HuH-7 (cell line): Measurements from ENCODE around the gene WDR70.
"Not testable (repeated sequence)": the region's sequence is repeated elsewhere in the genome, so short reads cannot be mapped to it uniquely, and the experiment has no call there.

Experiments
- DNase-seq: peaks from one replicate; pipeline ENCODE4 v3.0.0; 2011; ENCODE audit warnings: low spot score

Gene WDR70

DNA sequence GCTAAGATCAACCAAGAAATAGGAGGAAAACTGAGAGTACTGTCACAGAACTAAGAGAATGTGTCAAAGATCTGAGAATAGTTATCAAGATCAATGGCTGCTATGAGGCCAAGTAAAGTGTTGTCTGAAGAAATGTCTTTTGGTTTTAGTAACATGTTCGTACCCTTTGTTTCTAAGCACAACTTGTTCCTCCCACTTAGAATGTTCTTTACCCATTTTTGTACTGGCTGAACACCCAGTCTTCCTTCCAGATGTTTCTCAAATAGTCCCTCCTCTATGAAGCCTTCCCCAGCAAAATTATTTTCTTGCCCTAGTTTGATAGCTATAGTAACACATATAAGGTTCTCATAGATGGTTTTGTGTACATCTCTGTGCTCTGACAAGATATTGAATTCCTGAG lies 191.5 kb downstream of the WDR70 start:
- DNase-seq, result no peak

DNA sequence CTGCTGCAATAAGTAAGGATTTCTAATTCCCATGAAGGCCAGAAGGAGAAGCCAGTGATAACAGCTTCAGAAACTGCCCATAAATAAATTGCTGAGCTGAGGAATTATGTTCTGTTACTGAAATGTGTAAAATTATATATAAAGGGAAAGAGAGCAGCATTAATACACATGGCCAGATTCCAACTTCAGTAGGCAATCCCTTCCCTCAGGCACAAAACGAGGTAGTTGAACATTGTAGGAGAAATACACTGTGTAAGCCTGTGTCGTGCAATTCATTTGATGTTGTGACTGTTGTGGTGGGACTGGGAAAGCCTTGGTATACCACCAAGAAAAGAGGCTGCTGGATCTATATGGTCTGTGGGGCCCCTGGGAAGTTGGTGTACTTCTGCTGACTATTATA lies 192.9 kb downstream of the WDR70 start:
- DNase-seq, result no peak

DNA sequence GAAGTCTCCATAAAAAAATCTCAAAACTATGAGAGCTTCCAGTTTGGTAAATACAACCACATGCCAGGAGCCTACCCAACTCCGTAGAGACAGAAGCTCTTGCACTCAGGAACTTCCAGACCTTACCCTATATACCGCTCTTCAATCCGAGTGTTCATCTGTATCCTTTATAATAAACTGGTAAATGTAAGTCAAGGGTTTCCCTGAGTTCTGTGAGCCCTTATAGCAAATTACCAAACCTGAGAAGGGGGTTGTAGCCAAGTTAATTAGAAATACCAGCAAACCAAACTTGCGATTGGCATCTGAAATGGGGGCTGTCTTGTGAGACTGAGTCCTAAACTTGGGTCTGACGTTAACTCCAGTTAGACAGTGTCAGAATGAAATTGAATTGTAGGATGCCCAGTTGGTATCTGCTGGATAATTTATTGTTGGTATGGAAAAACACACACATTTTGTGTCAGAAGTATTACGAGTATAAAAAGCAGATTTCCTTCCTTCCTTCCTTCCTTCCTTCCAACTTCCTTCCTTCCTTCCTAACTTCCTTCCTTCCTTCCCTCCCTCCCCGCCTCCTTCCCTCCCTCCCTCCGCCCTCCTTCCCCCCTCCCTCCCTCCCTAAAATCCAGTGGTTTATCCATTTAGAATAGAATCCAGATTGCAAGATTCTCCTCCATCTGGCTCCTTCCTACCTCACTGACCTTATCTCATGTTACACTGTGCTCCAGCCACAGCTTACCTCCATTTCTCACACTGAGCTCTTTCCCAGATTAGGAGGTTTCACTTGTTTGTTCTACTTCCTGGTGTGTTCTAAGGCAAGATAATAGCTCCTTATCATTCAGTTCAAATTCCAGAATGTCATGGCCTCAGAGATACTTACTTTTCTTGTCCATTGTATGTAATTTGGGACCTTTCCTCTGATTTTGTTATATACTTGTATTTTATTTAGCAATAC lies 196.7 kb downstream of the WDR70 start:
- DNase-seq, result peak; percentile 79

DNA sequence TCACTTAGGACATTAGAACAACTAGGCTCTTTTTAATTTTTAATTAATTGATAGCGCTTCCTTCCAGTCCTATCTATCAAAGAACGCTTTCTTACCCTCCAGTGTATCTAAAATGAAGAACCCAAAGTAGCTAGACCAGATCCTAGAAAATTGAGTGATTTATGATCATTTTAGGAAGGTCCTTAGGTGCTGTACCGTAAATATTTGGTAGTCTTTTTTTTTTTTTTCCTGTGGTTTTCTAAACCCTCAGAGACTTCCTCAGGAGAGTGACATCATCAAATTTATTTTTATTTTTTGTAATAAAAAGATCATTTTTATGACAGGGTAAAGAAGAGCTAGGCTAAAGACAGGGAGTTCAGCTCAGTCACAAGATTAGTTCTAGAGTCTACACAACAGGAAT lies 197.4 kb downstream of the WDR70 start:
- no peak for DNase-seq

DNA sequence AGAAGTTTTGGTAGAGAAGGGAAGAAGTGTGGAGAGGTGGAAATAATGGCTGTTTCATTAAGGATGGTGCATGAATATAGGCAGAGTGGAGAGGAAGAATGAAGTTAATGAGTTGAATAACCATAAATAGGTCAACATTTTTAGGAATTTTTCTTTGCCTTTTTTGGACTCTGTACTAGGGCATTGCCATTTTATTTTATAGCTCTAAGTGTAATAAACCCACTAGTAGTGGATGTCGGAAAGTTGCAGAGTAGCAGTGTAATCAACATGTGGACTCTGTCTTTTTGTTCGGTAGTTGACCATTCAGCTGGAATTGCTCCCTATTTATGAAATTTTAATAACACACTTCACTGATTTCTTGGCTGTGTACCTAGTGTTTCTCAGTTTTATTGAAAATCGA lies 199.1 kb downstream of the WDR70 start:
- no peak for DNase-seq

DNA sequence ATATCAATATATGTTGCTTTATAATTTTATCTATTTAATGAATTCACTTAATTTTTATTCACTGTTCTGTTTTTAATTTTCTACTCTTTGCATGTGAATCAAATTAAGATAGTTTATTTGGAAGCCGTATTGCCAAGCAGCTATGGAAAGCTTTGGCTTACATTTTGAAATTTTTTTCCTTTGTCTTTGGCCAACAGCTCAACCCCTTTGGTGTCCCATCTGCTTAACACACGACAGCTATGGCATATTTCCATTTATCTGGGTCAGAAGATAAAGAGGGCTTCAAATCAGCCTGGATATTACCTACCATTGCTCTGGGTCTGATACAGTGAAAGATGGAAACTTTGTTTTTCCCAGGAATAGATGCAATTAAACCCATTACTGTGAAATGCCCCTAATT lies 201.0 kb downstream of the WDR70 start:
- DNase-seq, result no peak

DNA sequence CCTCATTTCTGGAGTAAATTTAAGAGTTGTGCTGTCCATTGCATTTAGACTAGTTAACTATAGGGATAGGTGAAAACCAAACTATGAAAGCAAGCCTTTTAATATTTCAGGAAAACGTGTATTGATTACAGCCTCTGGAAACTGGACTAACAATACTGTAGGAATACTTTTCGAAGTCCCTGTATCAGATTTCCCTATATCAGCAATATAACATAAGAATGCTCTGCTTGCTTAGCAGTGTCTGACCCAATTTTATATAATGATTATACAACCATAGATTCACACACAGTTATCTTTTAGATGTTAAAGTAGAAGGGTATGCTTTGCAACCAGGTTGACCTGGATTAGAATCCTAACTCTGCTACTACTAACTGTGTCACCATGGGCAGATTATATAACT lies 203.1 kb downstream of the WDR70 start:
- no peak for DNase-seq

DNA sequence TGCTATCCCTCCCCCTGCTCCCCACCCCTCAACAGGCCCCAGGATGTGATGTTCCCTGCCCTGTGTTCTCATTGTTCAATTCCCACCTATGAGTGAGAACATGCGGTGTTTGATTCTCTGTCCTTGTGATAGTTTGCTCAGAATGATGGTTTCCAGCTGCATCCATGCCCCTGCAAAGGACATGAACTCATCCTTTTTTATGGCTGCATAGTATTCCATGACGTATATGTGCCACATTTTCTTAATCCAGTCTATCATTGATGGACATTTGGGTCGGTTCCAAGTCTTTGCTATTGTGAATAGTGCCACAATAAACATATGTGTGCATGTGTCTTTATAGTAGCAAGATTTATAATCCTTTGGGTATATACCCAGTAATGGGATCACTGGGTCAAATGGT lies 214.2 kb downstream of the WDR70 start:
- not testable (repeated sequence) for DNase-seq

DNA sequence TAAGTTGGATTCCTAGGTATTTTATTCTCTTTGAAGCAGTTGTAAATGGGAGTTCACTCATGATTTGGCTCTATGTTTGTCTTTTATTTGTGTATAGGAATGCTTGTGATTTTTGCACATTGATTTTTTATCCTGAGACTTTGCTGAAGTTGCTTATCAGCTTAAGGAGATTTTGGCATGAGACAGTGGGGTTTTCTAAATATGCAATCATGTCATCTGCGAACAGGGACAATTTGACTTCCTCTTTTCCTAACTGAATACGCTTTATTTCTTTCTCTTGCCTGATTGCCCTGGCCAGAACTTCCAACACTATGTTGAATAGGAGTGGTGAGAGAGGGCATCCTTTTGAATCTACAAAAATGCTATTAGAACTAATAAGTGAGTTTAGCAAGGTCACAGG lies 215.7 kb downstream of the WDR70 start:
- DNase-seq, result not testable (repeated sequence)

DNA sequence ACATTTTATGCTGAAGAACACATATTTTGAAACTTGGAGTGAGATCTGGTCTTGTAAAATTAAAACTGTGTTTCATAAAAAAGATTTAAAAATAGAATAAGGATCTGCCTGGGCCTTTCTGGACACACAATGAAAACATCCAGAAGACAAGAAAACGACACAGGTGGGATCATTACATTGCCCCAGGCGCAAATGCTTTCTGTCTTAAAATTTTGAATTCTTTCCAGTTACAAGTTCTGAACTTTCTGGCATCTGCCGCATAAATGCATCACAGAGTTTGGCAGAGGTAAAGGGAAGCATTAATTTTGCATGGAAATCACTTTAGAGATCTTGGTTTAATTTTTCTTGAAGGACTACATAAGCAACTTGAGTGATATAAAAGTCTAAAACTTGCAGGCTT lies 219.6 kb downstream of the WDR70 start:
- DNase-seq, result no peak

DNA sequence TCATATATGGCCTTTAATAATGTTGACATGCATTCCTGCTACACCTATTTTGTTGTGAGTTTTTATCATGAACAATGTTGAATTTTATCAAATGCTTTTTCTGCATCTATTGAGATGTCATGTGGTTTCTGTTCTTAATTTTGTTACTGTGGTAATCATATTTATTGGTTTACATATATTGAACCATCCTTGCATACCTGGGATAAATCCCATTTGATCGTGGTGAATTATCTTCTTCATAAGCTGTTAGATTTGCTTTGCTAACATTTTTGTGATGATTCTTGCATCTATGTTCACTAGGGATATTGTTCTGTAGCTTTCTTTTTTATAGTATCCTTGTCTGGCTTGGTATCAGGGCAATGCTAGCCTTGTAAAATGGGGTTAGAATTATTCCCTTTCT lies 222.0 kb downstream of the WDR70 start:
- DNase-seq, result no peak

DNA sequence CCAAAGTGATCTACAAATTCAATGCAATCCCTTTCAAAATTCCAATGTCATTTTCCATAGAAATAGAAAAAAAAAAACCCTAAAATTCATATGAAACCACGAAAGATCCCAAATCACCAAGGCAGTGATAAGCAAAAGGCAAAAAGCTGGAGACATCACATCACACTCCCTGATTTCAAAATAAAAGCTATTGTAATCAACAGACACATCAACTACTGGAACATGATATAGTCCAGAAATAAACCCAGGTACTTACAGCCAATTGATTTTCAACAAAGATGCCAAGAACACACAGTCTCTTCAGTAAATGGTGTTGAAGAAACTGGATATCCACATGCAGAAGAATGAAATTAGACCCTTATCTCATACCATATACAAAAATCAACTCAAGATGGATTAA lies 224.0 kb downstream of the WDR70 start:
- DNase-seq, result no peak

DNA sequence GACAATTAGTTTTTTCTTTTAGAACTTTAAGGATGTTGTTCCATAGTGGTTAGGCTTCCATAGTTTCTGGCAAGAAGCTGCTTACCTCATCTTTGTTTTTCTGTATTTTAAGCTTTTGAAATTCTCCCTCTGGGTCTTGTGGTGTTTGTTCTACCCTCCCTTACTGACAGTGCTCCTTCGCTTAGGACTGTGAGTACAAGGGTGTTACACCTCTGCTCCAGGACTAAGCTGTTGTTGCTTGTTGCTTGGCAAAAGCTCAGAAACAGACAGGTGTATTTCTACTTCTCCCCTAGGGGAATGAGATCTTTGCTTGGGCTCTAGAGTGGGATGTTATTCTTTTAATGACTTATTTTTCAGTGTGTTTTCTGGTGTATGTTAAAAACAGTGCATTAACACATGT lies 225.2 kb downstream of the WDR70 start:
- no peak for DNase-seq

DNA sequence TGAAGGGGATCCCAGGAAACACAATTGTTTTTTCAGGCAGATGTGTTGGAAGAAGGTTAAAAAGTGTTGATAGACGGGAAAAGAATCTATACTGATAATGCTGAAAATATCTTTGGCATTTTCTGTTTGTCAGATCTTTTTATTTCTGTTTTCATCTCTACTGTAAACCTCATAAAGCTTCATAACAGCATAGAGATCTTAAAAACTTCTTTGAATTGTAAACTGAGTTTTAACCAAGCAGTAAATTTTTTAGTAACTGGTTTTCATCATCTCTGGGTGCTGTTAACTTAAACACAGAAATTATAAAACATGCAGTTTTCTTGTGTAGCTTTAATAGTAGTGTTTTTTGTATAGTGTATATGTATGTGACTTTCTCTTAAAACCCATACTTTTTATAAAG lies 227.0 kb downstream of the WDR70 start:
- no peak for DNase-seq

DNA sequence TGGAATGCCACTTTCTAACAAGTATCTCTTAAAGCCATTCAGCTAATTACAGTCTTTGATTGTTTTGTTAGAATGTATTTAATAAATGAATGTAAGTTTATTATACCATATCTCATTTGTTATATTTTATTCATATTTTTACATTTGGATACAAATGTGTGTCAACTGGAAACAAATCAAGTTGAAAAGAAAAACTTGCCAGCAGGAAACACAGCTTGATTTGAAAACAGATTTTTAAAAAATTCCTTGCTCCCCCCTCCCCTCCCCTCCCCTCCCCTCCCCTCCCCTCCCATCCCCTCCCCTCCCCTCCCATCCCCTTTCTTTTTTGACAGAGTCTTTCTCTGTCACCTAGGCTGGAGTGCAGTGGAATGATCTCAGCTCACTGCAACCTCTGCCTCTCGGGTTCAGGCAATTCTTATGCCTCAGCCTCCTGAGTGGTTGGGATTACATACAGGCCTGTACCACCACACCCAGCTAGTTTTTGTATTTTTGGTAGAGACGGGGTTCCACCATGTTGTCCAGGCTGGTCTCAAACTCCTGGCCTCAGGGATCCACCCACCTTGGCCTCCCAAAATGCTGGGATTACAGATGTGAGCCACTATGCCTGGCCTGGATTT lies 227.6 kb downstream of the WDR70 start:
- no peak for DNase-seq

DNA sequence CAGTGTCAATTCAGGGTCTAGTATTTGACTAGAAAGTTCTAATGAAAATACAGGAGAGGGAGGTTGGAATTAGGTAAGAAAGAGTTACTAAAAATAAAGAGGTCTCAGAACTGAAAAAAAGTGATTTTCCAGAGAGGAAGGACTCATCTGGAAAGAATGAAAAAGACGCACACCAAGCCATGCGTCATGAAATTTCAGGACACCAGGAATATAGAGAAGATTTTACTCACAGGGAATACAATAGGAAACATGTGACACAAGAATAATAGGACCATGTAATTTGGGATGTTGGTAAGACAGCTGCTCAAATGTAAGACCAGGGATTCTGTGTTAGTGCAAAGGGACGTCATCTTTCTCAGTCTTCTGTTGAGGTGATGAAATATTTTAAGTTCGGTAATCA lies 236.1 kb downstream of the WDR70 start:
- DNase-seq, result no peak

DNA sequence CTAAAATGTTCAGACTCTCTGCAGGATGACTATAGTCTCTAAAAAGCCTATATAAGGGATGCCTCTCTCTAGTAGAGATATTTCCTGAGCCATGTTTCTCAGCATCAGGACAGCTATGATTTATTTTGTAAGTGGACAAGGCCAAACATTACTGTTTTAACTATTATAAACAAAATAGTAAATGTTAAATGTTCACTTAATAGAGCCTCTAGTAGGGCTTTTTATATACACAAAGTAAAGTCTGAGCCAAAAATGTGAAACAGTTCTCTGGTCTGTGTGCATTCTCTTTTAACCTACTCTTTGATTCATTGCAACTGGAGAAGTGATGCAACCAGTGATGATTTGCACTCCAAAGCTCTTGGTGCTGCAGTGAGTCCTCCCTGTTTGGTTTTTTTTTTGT lies 240.2 kb downstream of the WDR70 start:
- peak; percentile 12 for DNase-seq

DNA sequence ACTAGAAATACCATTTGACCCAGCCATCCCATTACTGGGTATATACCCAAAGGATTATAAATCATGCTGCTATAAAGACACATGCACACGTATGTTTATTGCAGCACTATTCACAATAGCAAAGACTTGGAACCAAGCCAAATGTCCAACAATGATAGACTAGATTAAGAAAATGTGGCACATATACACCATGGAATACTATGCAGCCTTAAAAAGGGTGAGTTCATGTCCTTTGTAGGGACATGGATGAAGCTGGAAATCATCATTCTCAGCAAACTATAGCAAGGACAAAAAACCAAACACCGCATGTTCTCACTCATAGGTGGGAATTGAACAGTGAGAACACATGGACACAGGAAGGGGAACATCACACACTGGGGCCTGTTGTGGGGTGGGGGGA lies 243.2 kb downstream of the WDR70 start:
- not testable (repeated sequence) for DNase-seq

DNA sequence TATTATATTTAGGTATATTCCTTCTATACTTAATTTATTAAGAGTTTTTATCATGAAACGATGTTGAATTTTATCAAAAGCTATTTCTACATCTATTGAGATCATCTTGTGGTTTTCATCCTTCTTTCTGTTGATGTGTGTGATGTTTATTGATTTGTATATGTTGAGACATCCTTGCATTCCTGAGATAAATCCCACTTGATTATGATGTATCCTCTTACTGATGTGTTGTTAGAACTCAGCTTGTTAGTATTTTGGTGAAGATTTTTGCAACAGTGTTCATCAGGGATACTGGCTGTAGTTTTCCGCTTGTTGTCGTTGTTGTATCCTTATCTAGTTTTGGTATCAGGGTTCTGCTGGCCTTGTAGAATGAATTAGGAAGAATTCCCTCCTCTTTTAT lies 247.1 kb downstream of the WDR70 start:
- DNase-seq, result no peak

DNA sequence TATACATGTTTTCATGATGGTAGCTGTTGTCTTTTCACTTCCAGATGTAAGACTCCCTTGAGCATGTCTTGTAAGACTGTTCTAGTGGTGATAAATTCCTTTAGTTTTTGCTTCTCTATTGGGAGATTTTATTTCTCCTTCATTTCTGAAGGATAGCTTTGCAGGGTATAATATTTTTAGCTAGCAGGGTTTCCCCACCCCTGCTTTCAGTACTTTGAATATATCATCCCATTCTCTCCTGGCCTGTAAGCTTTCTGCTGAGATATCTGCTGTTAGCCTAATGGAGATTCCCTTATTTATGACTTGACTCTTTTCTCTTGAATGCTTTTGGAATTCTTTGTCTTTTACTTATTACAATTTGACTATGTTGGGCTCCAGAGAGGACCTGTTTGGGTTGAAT lies 249.8 kb downstream of the WDR70 start:
- no peak for DNase-seq

DNA sequence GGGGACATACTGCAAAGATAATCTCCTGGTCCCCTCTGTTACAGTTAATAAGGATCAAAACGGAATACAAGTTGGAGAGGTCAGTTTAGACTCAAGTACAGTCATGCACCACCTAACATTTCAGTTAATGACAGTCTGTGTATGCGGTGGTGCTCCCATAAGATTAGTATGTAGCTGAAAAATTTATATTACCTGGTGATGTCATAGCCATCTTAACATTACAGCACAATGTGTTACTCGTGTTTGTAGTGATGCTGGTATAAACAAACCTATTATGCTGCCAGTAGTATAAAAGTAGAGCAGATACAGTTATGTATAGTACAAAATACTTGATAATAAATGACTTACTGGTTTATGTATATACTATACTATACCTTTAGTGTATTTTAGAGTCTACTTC lies 252.8 kb downstream of the WDR70 start:
- no peak for DNase-seq

DNA sequence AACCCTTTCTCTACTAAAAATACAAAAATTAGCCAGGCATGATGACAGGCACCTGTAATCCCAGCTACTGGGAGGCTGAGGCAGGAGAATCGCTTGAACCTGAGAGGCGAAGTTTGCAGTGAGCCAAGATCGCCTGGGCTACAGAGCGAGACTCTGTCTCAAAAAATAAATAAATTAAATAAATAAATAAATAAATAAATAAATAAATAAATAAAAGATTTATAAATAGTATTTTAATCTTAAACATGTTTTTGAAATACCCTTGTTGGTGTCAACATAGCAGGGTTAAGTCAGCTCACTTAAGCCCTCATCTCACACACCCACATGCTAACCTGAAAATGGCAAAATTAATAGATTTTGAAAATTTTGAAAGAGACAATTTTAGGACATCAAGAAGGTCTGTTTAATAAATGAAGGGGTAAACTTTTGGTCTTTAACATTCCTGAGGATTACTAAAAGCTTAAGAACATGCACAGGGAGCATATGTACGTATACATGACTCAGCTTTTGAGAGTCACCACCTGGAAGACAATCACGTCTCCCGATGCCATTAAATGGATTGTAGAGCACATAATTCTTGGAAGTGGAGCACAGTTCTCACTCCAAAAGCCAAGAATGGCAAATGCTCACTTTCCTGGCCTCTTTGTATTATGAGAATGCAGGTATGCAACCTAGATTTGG lies 258.2 kb downstream of the WDR70 start:
- no peak for DNase-seq

DNA sequence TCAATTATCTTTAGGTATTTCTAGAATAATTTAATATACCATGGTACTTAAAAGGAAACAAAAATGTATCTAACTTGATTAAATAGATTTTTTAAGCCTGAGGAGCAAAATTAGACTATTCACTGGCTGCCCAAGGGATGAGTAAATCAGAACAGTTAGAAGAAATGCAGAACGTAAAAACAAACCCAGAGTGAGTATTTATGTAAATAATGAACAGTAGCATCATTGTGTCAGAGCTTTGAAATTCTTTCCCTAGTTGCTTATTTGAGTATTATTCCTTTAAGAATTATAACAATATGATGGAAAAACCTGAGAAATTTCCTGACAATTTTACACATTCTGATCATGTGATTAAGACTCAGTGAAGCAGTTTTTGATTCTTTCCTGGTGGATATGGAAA lies 259.8 kb downstream of the WDR70 start:
- DNase-seq, result no peak
